GM19455 (cell line): ENCODE results near the gene IL33.

Source experiments
- ATAC-seq: cut with Tn5 transposase; IDR thresholded peaks from one replicate; pipeline ENCODE4 v1.9.1; 2021; ENCODE audit not compliant: unreplicated experiment

The IL33 gene

DNA sequence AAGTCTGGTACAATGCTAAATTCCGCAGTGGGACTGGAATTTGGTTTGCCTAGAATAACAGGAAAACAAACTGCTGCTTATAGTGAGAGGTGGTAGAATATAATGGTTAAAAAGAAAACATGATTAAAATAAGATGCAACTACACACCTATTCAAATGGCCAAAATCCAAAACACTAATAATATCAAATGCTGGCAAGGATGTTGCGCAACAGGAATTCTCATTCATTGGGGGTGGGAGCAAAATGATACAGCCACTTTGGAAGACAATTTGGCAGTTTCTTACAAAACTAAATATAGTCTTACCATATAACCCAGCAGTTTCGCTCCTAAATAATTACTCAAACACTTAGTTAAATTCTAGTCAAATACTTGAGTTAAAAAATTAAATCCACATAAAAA is 61.8 kb downstream of the IL33 start:
- no peak for ATAC-seq

DNA sequence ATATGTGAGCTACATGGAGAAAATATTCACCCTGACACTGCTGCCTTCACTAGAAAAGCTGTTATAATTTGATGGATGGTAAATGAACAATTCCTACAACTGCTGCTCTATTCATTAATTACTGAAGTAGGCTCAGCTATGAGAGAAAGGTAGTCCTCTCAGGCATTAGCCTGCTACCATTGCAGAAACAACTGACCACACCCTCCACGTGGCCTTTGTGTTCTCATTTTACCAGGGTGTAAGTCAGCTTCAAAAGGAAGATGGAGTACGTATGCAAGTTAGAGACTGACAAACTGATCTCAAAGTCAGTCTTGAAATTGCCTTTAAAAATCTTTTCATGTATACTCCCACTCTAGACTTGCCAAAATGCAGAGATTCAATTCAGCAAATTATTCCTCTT is 86.3 kb downstream of the IL33 start:
- no peak for ATAC-seq

DNA sequence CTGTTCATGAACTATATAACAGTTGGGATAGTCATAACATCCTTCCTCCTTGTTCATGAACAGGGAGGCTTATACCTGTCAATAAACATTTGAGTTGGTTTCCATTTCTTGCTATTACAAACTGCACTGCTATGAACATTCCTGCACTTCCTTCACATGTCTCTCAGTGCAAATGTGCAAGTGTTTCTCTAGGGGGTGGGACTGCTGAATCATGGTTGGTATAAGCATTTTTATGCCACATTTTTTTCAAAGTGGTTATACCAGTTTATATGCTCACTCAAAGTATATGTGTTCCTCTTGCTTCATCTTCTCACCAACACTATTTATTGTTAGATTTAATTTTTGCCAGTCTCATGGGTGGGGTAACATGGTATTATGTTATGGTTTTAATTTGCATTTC is 86.8 kb downstream of the IL33 start:
- no peak for ATAC-seq

DNA sequence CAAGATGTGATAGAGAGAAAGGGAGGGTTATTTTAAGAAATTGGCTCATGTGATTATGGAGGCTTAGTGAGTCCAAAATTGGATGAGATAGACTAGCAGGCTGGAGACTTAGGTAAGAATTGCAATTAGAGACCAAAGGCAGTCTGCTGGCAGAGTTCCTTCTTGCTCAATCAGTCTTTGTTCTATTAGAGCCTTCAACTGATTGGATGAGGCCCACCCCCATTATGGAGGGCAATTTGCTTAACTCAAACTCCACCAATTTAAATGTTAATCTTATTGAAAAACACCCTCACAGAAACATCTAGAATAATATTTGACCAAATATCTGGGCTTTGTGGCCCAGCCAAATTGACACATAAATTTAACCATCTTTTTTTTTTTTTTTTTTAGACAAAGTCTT is 88.6 kb downstream of the IL33 start:
- ATAC-seq: no peak

DNA sequence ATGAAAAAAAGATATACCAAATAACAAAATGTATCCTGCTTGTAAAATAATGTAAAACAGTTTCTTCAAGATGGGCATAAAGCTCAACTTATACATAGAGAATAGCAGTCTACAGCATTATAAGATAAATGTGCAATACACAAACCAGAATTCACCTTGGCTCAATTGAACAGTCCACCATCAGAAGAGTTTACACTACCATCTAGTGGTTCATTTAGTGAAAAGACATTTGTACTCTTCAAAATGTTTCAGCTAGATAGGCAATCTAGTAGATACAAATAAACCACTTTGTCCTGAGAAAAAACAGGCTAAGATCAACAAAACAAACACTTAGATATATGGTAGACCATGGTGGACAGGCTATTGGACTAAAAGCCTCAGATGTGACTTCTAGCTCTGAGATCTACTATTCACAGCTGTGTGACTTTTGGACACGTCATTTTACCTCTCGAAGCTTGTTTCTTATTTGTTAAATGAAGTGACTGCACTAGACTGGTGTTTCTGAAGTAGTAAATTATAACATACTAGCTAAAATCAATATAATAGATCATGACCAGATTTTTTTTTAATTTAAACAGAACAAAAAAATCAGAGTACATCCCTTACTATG is 90.5 kb downstream of the IL33 start:
- ATAC-seq: no peak
